Measurements from ENCODE around the gene EIF2B5.

GRCh38 chr3:184134746-184135148 lies 411 bp upstream of the EIF2B5 start:
- TF ChIP-seq CTCF (IDR thresholded peaks at IDR 0.05) (no peak), POLR2A (IDR thresholded peaks at IDR 0.05) (no peak)

Data from adrenal gland (tissue), 5 donors.